Mesenteric fat pad (tissue), 1 donor: ENCODE data around the gene FAM24A. TPM values are rescaled to one million over a fixed set of nuclear protein-coding genes. Genes with fewer than 3 reads are reported as not detected.
A peak's percentile ranks its signal among the peaks of the same experiment; 100 is the strongest.

Source experiments
- DNase-seq: peaks from one replicate; pipeline ENCODE4 v3.0.0-alpha.2; 2020; ENCODE audit warnings: low spot score
- total RNA-seq: library from RNA; stranded (reverse); fragmentation: NEBNext Ultra II Directional; extraction: Animal tissue kit (Norgen Biotek cat#: 25700); gene quantifications from one replicate; pipeline ENCODE4 v1.2.1, GENCODE V29; 2021
- donor health status: DM: yes; HTN: yes; CAD: no.

FAM24A gene
- total RNA-seq, 1 donor from 2014 or later: not detected

- no peak for DNase-seq
These were observed 19.7 kb downstream of the FAM24A start for GRCh38 chr10:122930140-122930539.

- no peak for DNase-seq
These were observed 20.9 kb downstream of the FAM24A start for GRCh38 chr10:122931088-122931906.

- no peak for DNase-seq
These were observed 28.9 kb downstream of the FAM24A start for GRCh38 chr10:122939133-122939855.

DNA sequence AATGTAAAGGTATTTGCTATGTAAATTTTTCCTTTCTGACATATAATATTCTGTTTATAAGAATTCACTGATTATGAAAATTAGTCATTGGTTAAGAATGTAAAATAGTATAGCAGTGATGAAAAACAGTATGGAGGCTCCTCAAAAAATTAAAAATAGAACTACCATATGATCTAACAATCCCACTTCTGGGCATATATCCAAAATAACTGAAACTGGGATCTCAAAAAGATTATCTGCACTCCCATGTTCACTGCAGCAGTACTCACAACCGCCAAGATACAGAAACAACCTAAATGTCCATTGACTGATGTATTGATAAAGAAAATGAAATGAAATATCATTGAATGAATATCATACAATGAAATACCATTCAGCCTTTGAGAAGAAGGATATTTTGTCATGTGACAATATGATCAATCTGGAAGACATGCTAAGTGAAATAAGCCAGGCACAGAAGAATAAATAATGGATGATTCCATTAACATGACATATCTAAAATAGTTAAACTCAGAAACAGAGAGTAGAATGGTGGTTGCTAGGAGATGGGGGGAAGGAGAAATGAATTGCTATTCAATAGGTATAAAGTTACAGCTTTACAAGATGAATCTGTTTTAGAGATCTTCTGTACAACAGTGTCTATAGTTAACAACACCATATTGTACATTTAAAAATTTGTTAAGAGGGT lies 29.6 kb downstream of the FAM24A start:
- DNase-seq: no peak

GRCh38 chr10:122949296-122949695 lies 38.9 kb downstream of the FAM24A start:
- DNase-seq: no peak

DNA sequence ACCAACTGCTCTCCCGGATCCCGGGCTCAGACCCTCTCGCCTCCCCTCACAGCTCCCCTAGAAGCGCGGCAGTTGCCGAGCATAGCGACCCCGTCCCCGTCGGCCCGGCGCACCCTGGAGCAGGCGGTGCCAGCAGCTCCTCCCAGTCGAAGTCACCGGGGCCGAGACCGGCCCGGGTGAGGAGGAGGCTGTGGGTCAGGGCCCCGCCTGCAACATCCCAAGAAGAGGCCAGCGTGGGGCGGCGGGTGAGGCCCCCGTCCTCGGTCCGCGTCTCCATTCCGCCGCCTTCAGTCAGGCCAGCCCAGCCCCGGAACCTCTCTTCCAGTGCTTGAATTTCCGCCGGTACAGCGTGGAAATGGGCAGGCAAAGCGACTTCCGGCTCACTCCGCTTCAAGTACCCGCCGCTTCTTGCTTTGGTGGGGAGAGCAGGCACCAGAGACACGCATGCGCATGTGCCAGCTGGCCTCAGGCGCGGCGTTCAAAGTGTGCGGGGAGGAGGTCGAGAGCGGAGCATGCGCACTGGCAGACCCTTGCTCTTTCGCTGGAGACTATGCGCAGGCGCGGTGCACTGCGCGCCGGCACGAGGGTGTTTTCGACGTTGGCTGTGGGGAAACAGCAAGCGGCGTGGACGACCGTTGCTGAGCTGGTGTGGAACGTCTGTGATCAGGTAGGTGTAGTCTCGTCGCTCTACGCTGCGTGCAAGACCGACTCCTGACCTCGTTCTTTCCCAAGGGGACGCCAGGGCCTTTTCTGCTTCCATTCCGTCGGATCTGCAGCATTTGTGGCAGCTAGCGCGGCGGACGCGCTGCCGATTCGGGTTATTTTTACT lies 43.7 kb downstream of the FAM24A start, which contains the start of gene C10orf88:
Gene C10orf88 (minus strand): TSS at position 326 of the 829 bp plus-strand sequence. CDS start 49 bp downstream, at position 277.
- peak; percentile 99 for DNase-seq

DNA sequence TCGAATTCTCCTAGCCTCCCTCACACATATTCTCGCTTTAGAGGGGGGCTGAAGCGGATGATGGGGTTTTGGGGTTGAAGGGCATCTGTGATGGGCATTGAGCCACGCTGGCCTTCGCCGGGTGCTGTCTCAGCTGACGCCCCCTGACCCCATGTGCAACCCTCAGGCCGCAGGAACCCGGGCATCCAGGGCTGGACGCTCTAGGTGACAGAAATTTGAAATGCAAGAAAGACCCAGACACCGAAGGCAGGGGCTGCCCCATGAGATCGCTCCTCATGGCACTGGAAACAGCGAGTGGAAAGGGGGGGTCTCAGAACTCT lies 44.3 kb downstream of the FAM24A start:
- DNase-seq: no peak

- DNase-seq: no peak
These were observed 45.5 kb downstream of the FAM24A start for GRCh38 chr10:122955892-122956291.

DNA sequence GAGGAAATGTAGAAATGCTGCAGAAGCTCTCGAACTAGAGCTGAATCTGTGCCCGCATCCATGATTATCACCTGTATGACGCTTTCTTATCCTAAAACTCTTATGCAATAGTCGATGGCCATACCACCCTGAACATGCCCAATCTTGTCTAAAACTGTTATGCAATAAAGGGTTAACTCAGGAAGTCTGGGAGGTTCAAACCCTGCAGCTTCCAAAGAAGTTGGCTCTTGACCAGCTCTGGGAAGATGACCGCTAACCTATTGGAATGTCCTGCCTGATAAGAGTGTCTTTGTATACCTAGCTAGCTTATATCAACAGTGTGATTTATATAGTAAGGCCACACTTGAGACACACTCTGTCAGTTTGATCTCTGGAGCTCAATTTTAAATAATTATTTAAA lies 47.1 kb downstream of the FAM24A start:
- DNase-seq: no peak

- no peak for DNase-seq
These were observed 52.0 kb downstream of the FAM24A start for GRCh38 chr10:122962405-122962804.

Other genes with a start within 250 kb of the FAM24A start
- gene C10orf120, start 210.8 kb upstream of the FAM24A start, total RNA-seq: not detected
- 0.51 TPM for gene CUZD1, start 64.8 kb upstream of the FAM24A start, total RNA-seq
- gene FAM24B, start 31.0 kb upstream of the FAM24A start, total RNA-seq: 0.67 TPM
- gene C10orf88, start 43.6 kb downstream of the FAM24A start, total RNA-seq: 8.2 TPM
- gene PSTK, start 69.8 kb downstream of the FAM24A start, total RNA-seq: 1.9 TPM
- gene IKZF5, start 98.2 kb downstream of the FAM24A start, total RNA-seq: 12.4 TPM
- gene ACADSB, start 98.4 kb downstream of the FAM24A start, total RNA-seq: 20.0 TPM
- gene HMX3, start 225.4 kb downstream of the FAM24A start, total RNA-seq: not detected
- not detected for gene HMX2, start 237.5 kb downstream of the FAM24A start, total RNA-seq
- 49.3 TPM for gene BUB3, start 243.8 kb downstream of the FAM24A start, total RNA-seq